NCI-H2227 treated with DMSO at 0.1 percent for 48 hours (cell line): ENCODE measurements around the gene MTMR12.

Experiments used
- DNase-seq: peaks from one replicate; lab custom pipeline; 2025; lab: John Stamatoyannopoulos, UW

The MTMR12 gene

GRCh38 chr5:32190095-32190494 lies 122.6 kb downstream of the MTMR12 start:
- no peak for DNase-seq

- no peak for DNase-seq
Observed at GRCh38 chr5:32187675-32188074, 125.1 kb downstream of the MTMR12 start.

GRCh38 chr5:32182463-32183063 lies 130.2 kb downstream of the MTMR12 start:
- DNase-seq = no peak
